PC-3 (cell line): ENCODE results near the gene TENT4B. TPM values are rescaled to one million over a fixed set of nuclear protein-coding genes. Genes with fewer than 3 reads are reported as not detected.

Experiments
- ATAC-seq: fragments of 200-7000 bp; cut with Tn5 transposase; 2 replicates; pipeline ENCODE4 v1.9.1; 2020; ENCODE audit warnings: mild to moderate bottlenecking, moderate library complexity
- BruUV-seq: library from RNA; stranded (reverse); fragments of 400-500 nt; replicated peaks from 2 replicates; lab custom pipeline; 2021; lab: Mats Ljungman, UMichigan
- CTCF ChIA-PET: fragments of 300-600 bp; sonication (Branson Sonifier 250); formaldehyde crosslinking; loops from one replicate; lab custom pipeline; 2022; ENCODE audit warnings: antibody characterized with exemption; lab: Charles Lee
- POLR2A ChIA-PET: fragments of 300-600 bp; sonication (Branson Sonifier 250); formaldehyde crosslinking; loops from one replicate; lab custom pipeline; 2022; ENCODE audit warnings: antibody characterized with exemption; ENCODE audit not compliant: unreplicated experiment; lab: Charles Lee
- DNase-seq: peaks from one replicate; pipeline ENCODE4 v3.0.0-alpha.2; 2015
- H2AFZ ChIP-seq: fragments of 300-600 bp; sonication (generic); 2 replicates; pipeline ENCODE4 v1.6.0; 2016; ENCODE audit warnings: antibody characterized with exemption, low read length
- H3F3A ChIP-seq: fragments of 300-600 bp; sonication (generic); one replicate; pipeline ENCODE4 v1.6.0; 2017; ENCODE audit warnings: antibody characterized with exemption, low read length, control low read depth, mild to moderate bottlenecking; ENCODE audit not compliant: unreplicated experiment
- H3K27ac ChIP-seq: fragments of 300-600 bp; sonication (generic); 2 replicates; pipeline ENCODE4 v1.5.1; 2016; ENCODE audit warnings: mild to moderate bottlenecking, low read length
- H3K27me3 ChIP-seq: fragments of 300-600 bp; sonication (generic); 2 replicates; pipeline ENCODE4 v1.6.1; 2016; ENCODE audit warnings: low read length, mixed read lengths
- H3K36me3 ChIP-seq: fragments of 300-600 bp; sonication (generic); 2 replicates; pipeline ENCODE4 v1.6.1; 2016; ENCODE audit warnings: low read depth, mixed run types, low read length, mixed read lengths
- H3K4me1 ChIP-seq: fragments of 300-600 bp; sonication (generic); 2 replicates; pipeline ENCODE4 v1.5.1; 2016; ENCODE audit warnings: low read length; ENCODE audit not compliant: insufficient read depth
- H3K4me2 ChIP-seq: fragments of 300-600 bp; sonication (generic); 2 replicates; pipeline ENCODE4 v1.6.0; 2016; ENCODE audit warnings: low read length
- H3K4me3 ChIP-seq: fragments of 300-600 bp; sonication (generic); 2 replicates; pipeline ENCODE4 v1.5.1; 2016; ENCODE audit warnings: mild to moderate bottlenecking, low read length, mixed read lengths
- H3K79me2 ChIP-seq: fragments of 300-600 bp; sonication (generic); 2 replicates; pipeline ENCODE4 v1.6.1; 2017; ENCODE audit warnings: low read length, mixed read lengths
- H3K9ac ChIP-seq: fragments of 300-600 bp; sonication (generic); 2 replicates; pipeline ENCODE4 v1.6.0; 2016; ENCODE audit warnings: mild to moderate bottlenecking, low read length
- H3K9me2 ChIP-seq: fragments of 300-600 bp; sonication (generic); replicated peaks from 2 replicates; pipeline ENCODE4 v1.6.1; 2016; ENCODE audit warnings: mixed run types, low read length, mixed read lengths
- H3K9me3 ChIP-seq: fragments of 300-600 bp; sonication (generic); 2 replicates; pipeline ENCODE4 v1.6.1; 2016; ENCODE audit warnings: low read length, mixed read lengths
- H4K20me1 ChIP-seq: fragments of 300-600 bp; sonication (generic); 2 replicates; pipeline ENCODE4 v1.6.1; 2016; ENCODE audit warnings: low read length, mixed read lengths
- EZH2 ChIP-seq: fragments of 300-600 bp; sonication (generic); IDR thresholded peaks from one replicate; pipeline ENCODE4 v1.6.1; 2017; ENCODE audit warnings: antibody characterized with exemption, mild to moderate bottlenecking, low read length; ENCODE audit not compliant: unreplicated experiment
- EZH2phosphoT487 ChIP-seq: fragments of 300-600 bp; sonication (generic); IDR thresholded peaks from 2 replicates; pipeline ENCODE4 v1.6.1; 2018; ENCODE audit warnings: mild to moderate bottlenecking, antibody characterized with exemption, low read length, borderline replicate concordance
- intact Hi-C: fragments of 100-400 bp; cut with micrococcal nuclease; formaldehyde crosslinking; loops from 2 replicates; pipeline ENCODE4 v1.9.0; 2023
- total RNA-seq: library from RNA; depleted of rRNA; stranded (reverse); fragments of >200 nt; gene quantifications from 2 replicates; pipeline ENCODE4 v1.2.3, GENCODE V29; 2014
- TF ChIP-seq, protein P1 (sequence below): fragments of 300-600 bp; sonication (generic); conservative IDR thresholded peaks from 2 replicates; pipeline ENCODE4 v1.5.1; 2017; ENCODE audit warnings: antibody characterized with exemption, low read depth, mild to moderate bottlenecking, low read length

TENT4B gene
- total RNA-seq, 1 experiment from 2014 or later = 6.3 TPM

DNA sequence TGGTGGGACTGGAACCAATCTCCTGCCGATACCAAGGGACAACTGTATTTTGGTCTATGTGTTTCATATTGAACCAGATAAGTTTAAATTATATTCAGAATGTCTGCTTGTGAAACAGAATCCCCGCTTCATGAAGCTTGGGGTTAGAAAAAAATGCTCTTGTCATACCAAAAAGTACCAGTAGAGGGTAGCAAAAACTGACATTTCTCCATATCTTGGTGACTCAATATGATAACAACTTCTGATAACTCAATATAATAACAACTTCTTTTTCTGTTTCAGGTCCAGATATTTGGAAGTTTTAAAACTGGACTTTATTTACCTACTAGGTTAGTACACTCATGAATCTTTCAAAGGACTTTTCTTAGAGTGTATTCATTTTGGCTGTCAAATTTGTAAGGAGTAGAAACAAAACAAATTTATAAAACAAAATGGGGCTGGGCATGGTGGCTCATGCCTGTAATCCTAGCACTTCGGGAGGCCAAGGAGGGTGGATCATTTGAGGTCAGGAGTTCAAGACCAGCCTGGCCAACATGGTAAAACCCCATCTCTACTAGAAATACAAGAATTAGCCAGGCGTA is 60.9 kb downstream of the TENT4B start:
- H3K4me3 ChIP-seq = no peak overlapping the region
- intact Hi-C loops = loop anchor here (5.0 to 10.0 kb wide), 2 partner anchors 111 to 143 kb away; no protein-coding TSS in a partner anchor
- no peaks in the 10 kb centered on the region for H3K4me1 ChIP-seq
- H3K9me2 ChIP-seq = no peaks in the 10 kb centered on the region
- H4K20me1 ChIP-seq = no peaks in the 10 kb centered on the region
- H3F3A ChIP-seq = no peaks in the 10 kb centered on the region
- POLR2A ChIA-PET = no interaction called here
- H3K36me3 ChIP-seq = peaks cover 6% of the 10 kb centered on the region; the same call in 1 of the 2 replicates
- H2AFZ ChIP-seq = no peak overlapping the region
- no peaks in the 10 kb centered on the region for H3K27me3 ChIP-seq
- H3K79me2 ChIP-seq = peaks cover 6% of the 10 kb centered on the region; the same call in 1 of the 2 replicates
- H3K9me3 ChIP-seq = no peaks in the 10 kb centered on the region
- no peak overlapping the region for H3K4me2 ChIP-seq
- CTCF ChIA-PET = interaction anchor here (0.6 to 0.9 kb wide), 2 partner anchors 62 to 431 kb away, joined by 3 read pairs; no protein-coding TSS in a partner anchor
- H3K27ac ChIP-seq = no peak overlapping the region
- no peak overlapping the region for H3K9ac ChIP-seq
- TF ChIP-seq EZH2 (no peak), EZH2phosphoT487 (no peak)
- TF ChIP-seq, protein P1, sequence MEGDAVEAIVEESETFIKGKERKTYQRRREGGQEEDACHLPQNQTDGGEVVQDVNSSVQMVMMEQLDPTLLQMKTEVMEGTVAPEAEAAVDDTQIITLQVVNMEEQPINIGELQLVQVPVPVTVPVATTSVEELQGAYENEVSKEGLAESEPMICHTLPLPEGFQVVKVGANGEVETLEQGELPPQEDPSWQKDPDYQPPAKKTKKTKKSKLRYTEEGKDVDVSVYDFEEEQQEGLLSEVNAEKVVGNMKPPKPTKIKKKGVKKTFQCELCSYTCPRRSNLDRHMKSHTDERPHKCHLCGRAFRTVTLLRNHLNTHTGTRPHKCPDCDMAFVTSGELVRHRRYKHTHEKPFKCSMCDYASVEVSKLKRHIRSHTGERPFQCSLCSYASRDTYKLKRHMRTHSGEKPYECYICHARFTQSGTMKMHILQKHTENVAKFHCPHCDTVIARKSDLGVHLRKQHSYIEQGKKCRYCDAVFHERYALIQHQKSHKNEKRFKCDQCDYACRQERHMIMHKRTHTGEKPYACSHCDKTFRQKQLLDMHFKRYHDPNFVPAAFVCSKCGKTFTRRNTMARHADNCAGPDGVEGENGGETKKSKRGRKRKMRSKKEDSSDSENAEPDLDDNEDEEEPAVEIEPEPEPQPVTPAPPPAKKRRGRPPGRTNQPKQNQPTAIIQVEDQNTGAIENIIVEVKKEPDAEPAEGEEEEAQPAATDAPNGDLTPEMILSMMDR = peak; percentile 70
- DNase-seq (peak; percentile 71), ATAC-seq (no peak)
- BruUV-seq = no TSS peak

DNA sequence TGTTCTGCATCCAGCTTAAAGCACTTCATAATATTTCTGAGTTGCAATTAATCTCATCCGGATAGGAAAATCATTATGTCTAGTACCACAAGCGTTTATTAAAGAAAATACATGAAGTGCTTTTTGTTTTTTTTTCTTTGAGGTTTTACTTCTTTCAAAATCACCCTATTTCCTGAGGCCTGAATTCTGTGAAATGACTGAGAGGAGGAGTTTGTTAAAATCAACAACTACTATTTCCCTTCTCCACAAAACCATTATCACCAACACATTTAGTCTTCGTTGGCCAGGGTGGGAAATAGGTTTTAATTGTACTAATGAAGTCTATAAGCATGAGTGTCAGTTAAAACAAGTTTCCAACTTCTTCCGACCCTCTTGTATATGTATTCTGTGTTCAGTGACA is 62.6 kb downstream of the TENT4B start:
- H3K27me3 ChIP-seq = no peaks in the 10 kb centered on the region
- no peak overlapping the region for H3K4me2 ChIP-seq
- H3K9ac ChIP-seq = no peak overlapping the region
- ATAC-seq (no peak), DNase-seq (no peak)
- no peaks in the 10 kb centered on the region for H3F3A ChIP-seq
- no peaks in the 10 kb centered on the region for H3K9me2 ChIP-seq
- H4K20me1 ChIP-seq = no peaks in the 10 kb centered on the region
- H3K79me2 ChIP-seq = no peaks in the 10 kb centered on the region
- H3K36me3 ChIP-seq = peaks cover 6% of the 10 kb centered on the region; the same call in 1 of the 2 replicates
- no peak overlapping the region for H3K4me3 ChIP-seq
- ChIA-PET CTCF (no interaction called here), POLR2A (no interaction called here)
- intact Hi-C loops = loop anchor here (10.0 kb wide), 1 partner anchor 109 kb away; no protein-coding TSS in a partner anchor
- H3K27ac ChIP-seq = no peak overlapping the region
- no peak overlapping the region for H2AFZ ChIP-seq
- no peaks in the 10 kb centered on the region for H3K9me3 ChIP-seq
- no peak for TF ChIP-seq EZH2phosphoT487
- no peak for TF ChIP-seq EZH2
- TF ChIP-seq, protein P1 = no peak
- no peaks in the 10 kb centered on the region for H3K4me1 ChIP-seq
- no TSS peak for BruUV-seq

DNA sequence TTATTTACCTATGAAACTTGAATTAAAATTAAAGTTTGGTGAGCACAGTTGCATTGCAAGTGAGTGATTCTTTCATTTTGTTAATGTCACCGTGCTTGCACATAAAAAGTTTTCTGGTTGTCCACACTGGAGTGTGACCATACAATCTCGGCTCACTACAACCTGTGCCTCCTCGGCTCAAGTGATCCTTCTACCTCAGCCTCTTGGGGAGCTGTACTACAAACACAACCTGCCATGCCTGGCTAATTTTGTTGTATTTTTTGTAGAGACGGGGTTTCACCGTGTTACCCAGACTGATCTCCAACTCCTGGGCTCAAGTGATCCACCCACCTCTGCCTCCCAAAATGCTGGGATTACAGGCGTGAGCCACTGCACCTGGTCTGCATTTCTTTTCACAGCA is 63.1 kb downstream of the TENT4B start:
- no peak for ATAC-seq
- TF ChIP-seq, protein P1 = no peak
- TF ChIP-seq EZH2phosphoT487 (no peak), EZH2 (no peak)
- POLR2A ChIA-PET = no interaction called here
- H3K4me2 ChIP-seq = no peak overlapping the region
- no peak overlapping the region for H3K4me3 ChIP-seq
- H3K9ac ChIP-seq = no peak overlapping the region
- peaks cover 6% of the 10 kb centered on the region; the same call in 1 of the 2 replicates for H3K36me3 ChIP-seq
- no peaks in the 10 kb centered on the region for H3K9me2 ChIP-seq
- intact Hi-C loops = loop anchor here (10.0 kb wide), 1 partner anchor 109 kb away; no protein-coding TSS in a partner anchor
- H3K4me1 ChIP-seq = no peaks in the 10 kb centered on the region
- H3K27ac ChIP-seq = no peak overlapping the region
- DNase-seq = no peak
- H2AFZ ChIP-seq = no peak overlapping the region
- H4K20me1 ChIP-seq = no peaks in the 10 kb centered on the region
- no TSS peak for BruUV-seq
- CTCF ChIA-PET = no interaction called here
- no peaks in the 10 kb centered on the region for H3K9me3 ChIP-seq
- H3F3A ChIP-seq = no peaks in the 10 kb centered on the region
- H3K79me2 ChIP-seq = no peaks in the 10 kb centered on the region
- H3K27me3 ChIP-seq = no peaks in the 10 kb centered on the region
